Uterus (tissue), 2 donors: ENCODE data around the gene CNOT2.

Experiments
- CTCF ChIP-seq, 4 experiments: fragments of 200-600 bp in 2 of 4; fragments of 450-650 bp in 2 of 4; sonication (generic) in 2 of 4; IDR thresholded peaks; one replicate each; pipeline ENCODE4 v1.5.1; 2016 to 2019; ENCODE audit warnings: antibody characterized with exemption in 4 of 4, mild to moderate bottlenecking in 2 of 4, moderate library complexity in 1 of 4
- POLR2A ChIP-seq, 2 donors: fragments of 450-650 bp; IDR thresholded peaks; one replicate each; pipeline ENCODE4 v1.6.1; 2016; ENCODE audit warnings: antibody characterized with exemption in 2 of 2, mild to moderate bottlenecking in 1 of 2, moderate library complexity in 1 of 2

GRCh38 chr12:70365398-70365647 lies 122.1 kb downstream of the CNOT2 start:
- TF ChIP-seq CTCF (IDR thresholded peaks at IDR 0.05) (no peak), POLR2A (IDR thresholded peaks at IDR 0.05) (no peak)
